GM12878 (cell line): ENCODE data around the gene RNPS1. TPM values are rescaled to one million over a fixed set of nuclear protein-coding genes. Genes with fewer than 3 reads are reported as not detected.

ENCODE experiments used
- ATAC-seq: fragments of 200-7000 bp; cut with Tn5 transposase; 3 replicates; pipeline ENCODE4 v1.9.1; 2020; ENCODE audit warnings: mild to moderate bottlenecking, moderate library complexity
- BruUV-seq: library from RNA; stranded (reverse); fragments of 400-500 nt; replicated peaks from 2 replicates; lab custom pipeline; 2021; lab: Mats Ljungman, UMichigan
- CTCF ChIA-PET: fragments of 300-600 bp; sonication (Branson Sonifier 250); formaldehyde crosslinking; extraction: SDS; loops from one replicate; lab custom pipeline; 2021; ENCODE audit warnings: inconsistent platforms; lab: Yijun Ruan, JAX
- POLR2A ChIA-PET: fragments of 350-600 bp; formaldehyde crosslinking; extraction: SDS; loops from one replicate; lab custom pipeline; 2021; ENCODE audit warnings: inconsistent platforms; lab: Charles Lee
- RAD21 ChIA-PET: fragments of 300-600 bp; sonication (Branson Sonifier 250); formaldehyde crosslinking; loops from one replicate; lab custom pipeline; 2023; ENCODE audit warnings: antibody characterized with exemption; ENCODE audit not compliant: unreplicated experiment; lab: Charles Lee
- SMC1A ChIA-PET: fragments of 300-600 bp; sonication (Branson Sonifier 250); formaldehyde crosslinking; loops from one replicate; lab custom pipeline; 2023; ENCODE audit not compliant: unreplicated experiment, uncharacterized antibody; lab: Charles Lee
- DNase-seq: peaks from one replicate; pipeline ENCODE4 v3.0.0-alpha.2; 2011; ENCODE audit warnings: low read depth, low spot score
- FAIRE-seq: peaks from 3 replicates; lab custom pipeline; 2011; peaks lifted over from hg19 to GRCh38; lab: Jason Lieb, UNC
- H2AFZ ChIP-seq: 2 replicates; pipeline ENCODE4 v1.6.0; 2011; ENCODE audit warnings: low read depth, low read length, control low read depth; ENCODE audit not compliant: control insufficient read depth
- H3K27ac ChIP-seq: 2 replicates; pipeline ENCODE4 v1.5.1; 2011; ENCODE audit warnings: control low read depth; ENCODE audit not compliant: control insufficient read depth, insufficient read depth
- H3K27me3 ChIP-seq, 2 experiments: replicated peaks in 1 of 2; 2 replicates each; pipeline versions ENCODE4 v1.6.0 to v1.6.1; 2011; ENCODE audit warnings: low read length in 1 of 2; ENCODE audit not compliant: control insufficient read depth in 2 of 2, insufficient read depth in 2 of 2
- H3K36me3 ChIP-seq, 2 experiments: 2 replicates each; pipeline ENCODE4 v1.5.1; 2011; ENCODE audit warnings: low read length in 1 of 2; ENCODE audit not compliant: control insufficient read depth in 2 of 2, insufficient read depth in 2 of 2
- H3K4me1 ChIP-seq: 2 replicates; pipeline ENCODE4 v1.6.1; 2011; ENCODE audit warnings: mild to moderate bottlenecking, low read length, moderate library complexity, mixed read lengths; ENCODE audit not compliant: control insufficient read depth, insufficient read depth
- H3K4me2 ChIP-seq: 2 replicates; pipeline ENCODE4 v1.6.0; 2011; ENCODE audit warnings: control low read depth; ENCODE audit not compliant: control insufficient read depth, insufficient read depth
- H3K4me3 ChIP-seq: fragments of 200-600 bp; sonication (generic); 2 replicates; pipeline ENCODE4 v1.5.1; 2016
- H3K79me2 ChIP-seq: 2 replicates; pipeline ENCODE4 v1.6.0; 2011; ENCODE audit warnings: low read length; ENCODE audit not compliant: control insufficient read depth, insufficient read depth
- H3K9ac ChIP-seq: 2 replicates; pipeline ENCODE4 v1.8.0; 2011; ENCODE audit warnings: low read length, control low read depth, mixed read lengths; ENCODE audit not compliant: control insufficient read depth, insufficient read depth
- H3K9me3 ChIP-seq: replicated peaks from 3 replicates; pipeline ENCODE4 v1.5.1; 2011; ENCODE audit warnings: mild to moderate bottlenecking, low read length; ENCODE audit not compliant: control insufficient read depth, insufficient read depth
- H4K20me1 ChIP-seq: 2 replicates; pipeline ENCODE4 v1.6.0; 2011; ENCODE audit not compliant: control insufficient read depth, insufficient read depth
- BRCA1 ChIP-seq: IDR thresholded peaks from 2 replicates; pipeline ENCODE4 v1.6.1; 2011; ENCODE audit warnings: low read depth, low read length, improper control_type of control experiment
- EED ChIP-seq: sonication (generic); IDR thresholded peaks from 2 replicates; pipeline ENCODE4 v1.6.1; 2016; ENCODE audit warnings: antibody characterized with exemption, low read depth
- NFIC ChIP-seq: IDR thresholded peaks from 2 replicates; pipeline ENCODE4 v1.6.1; 2012; ENCODE audit warnings: low read depth, mild to moderate bottlenecking, inconsistent platforms, low read length, moderate library complexity
- NFXL1 ChIP-seq: fragments of 450-650 bp; IDR thresholded peaks from 2 replicates; pipeline ENCODE4 v1.6.1; 2017; ENCODE audit warnings: antibody characterized with exemption, mild to moderate bottlenecking, borderline replicate concordance
- STAT1 ChIP-seq: fragments of 450-650 bp; conservative IDR thresholded peaks from 2 replicates; pipeline ENCODE4 v1.6.1; 2014; ENCODE audit warnings: antibody characterized with exemption, mild to moderate bottlenecking
- TCF7 ChIP-seq: IDR thresholded peaks from 2 replicates; pipeline ENCODE4 v1.6.1; 2014; ENCODE audit warnings: antibody characterized with exemption, borderline replicate concordance
- WGBS: methylation state at CpG from one replicate; pipeline ENCODE4 v1.1.6; 2016; ENCODE audit warnings: low lambda C conversion rate; ENCODE audit not compliant: insufficient replicate concordance, insufficient coverage; ENCODE audit errors: missing lambda C conversion rate; 5-methylcytosine and 5-hydroxymethylcytosine counted together
- in situ Hi-C: fragments of 300-500 bp; cut with MboI; formaldehyde crosslinking; loops from 9 replicates; pipeline ENCODE4 v1.14.3; 2018; ENCODE audit warnings: mixed read lengths
- intact Hi-C: fragments of 100-400 bp; cut with micrococcal nuclease; formaldehyde crosslinking; loops from one replicate; pipeline ENCODE4 v1.14.2; 2022; ENCODE audit not compliant: unreplicated experiment
- polyA plus RNA-seq, 11 experiments: library from polyadenylated mRNA; depleted of rRNA in 4 of 11; unstranded in 6 of 11; stranded (reverse) in 5 of 11; fragments of >200 nt; fragmentation: Nextera tagmentation in 4 of 11; fragmentation: Illumina TruSeq in 1 of 11; extraction: Ambion mirVana in 4 of 11; extraction: Trizol in 1 of 11; gene quantifications; 1 replicate in 1 of 11; 2 replicates in 10 of 11; pipeline versions ENCODE4 v1.2.1 to v1.2.3, GENCODE V29; 2011 to 2016; ENCODE audit warnings: inconsistent platforms in 2 of 11, missing spikeins in 2 of 11, low read depth in 1 of 11
- total RNA-seq, 4 experiments: library from RNA; depleted of rRNA in 3 of 4; stranded (reverse); fragments of >200 nt in 3 of 4; fragmentation: Illumina TruSeq in 1 of 4; extraction: Trizol in 1 of 4; gene quantifications; 2 replicates each; pipeline versions ENCODE4 v1.2.1 to v1.2.3, GENCODE V29; 2013 to 2021
- TF ChIP-seq, protein P1 (sequence below): IDR thresholded peaks from 2 replicates; pipeline ENCODE4 v1.6.1; 2012; ENCODE audit warnings: low read depth, low read length, improper control_type of control experiment
- TF ChIP-seq, protein P2 (sequence below): IDR thresholded peaks from 2 replicates; pipeline ENCODE4 v1.6.1; 2011; ENCODE audit warnings: borderline replicate concordance, low read depth, mild to moderate bottlenecking, moderate library complexity, low read length; ENCODE audit not compliant: insufficient read depth, poor library complexity, severe bottlenecking

Gene RNPS1
- total and polyA plus RNA-seq, 10 of the 15 experiments (the other 5 are each of a cell fraction or from before 2014, with no cell fraction given) = 38.2 to 359 (median 188) TPM

DNA sequence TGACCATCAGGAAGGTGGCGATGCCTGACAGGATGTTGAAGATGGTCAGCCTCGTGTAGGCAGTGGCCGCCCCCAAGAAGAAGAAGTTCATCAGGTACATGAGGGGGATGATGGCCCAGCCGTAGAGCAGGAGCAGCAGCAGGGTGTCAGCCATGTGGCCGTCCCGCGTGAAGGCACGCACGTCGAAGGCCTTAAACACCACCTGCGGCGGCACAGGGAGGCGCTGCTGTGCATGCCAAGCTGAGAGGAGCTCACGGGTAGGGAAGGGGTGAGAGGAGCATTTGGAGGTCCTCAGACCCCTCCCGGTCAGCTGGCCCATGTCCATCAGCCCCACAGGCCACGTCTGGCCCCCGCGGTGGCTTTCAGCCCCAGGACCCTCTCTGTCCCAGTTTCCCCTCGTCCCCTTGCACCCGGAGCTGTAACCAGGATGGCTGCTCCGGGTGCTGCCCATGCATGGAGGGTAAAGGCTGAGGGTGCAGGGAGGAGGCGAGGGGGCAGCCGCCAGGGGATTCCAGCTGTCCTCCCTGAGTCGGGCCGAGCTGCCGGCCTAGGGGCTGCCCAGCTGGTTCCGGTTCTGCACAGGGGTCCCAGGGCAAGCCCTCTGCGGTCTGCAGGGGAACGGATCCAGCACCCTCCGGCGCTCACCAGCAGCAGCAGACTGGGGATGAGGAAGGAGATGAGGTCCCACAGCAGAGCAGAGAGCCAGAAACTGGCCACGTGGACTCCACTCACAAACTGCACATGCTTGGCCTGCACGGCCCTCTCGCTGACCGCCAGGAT, 17.1 kb upstream of the RNPS1 start:
- no peak for ATAC-seq
- FAIRE-seq = no peak
- in situ Hi-C loops (no loop called here), intact Hi-C loops (no loop called here)
- DNase-seq = no peak
- ChIA-PET RAD21 (no interaction called here), SMC1A (no interaction called here), CTCF (no interaction called here), POLR2A (interaction anchor here (0.8 kb wide), 1 partner anchor 9 kb away, joined by 3 read pairs; no protein-coding TSS in a partner anchor)
- H3K4me3 ChIP-seq = no peak overlapping the region
- no peaks in the 10 kb centered on the region for H3K4me1 ChIP-seq
- no peak overlapping the region for H3K9ac ChIP-seq
- 79% methylated on average over 35 of the region's 35 CpGs for WGBS
- no peaks in the 10 kb centered on the region for H3K79me2 ChIP-seq
- TF ChIP-seq NFXL1 (no peak), EED (no peak), NFIC (no peak), TCF7 (no peak), STAT1 (no peak), BRCA1 (no peak)
- TF ChIP-seq, protein P1, sequence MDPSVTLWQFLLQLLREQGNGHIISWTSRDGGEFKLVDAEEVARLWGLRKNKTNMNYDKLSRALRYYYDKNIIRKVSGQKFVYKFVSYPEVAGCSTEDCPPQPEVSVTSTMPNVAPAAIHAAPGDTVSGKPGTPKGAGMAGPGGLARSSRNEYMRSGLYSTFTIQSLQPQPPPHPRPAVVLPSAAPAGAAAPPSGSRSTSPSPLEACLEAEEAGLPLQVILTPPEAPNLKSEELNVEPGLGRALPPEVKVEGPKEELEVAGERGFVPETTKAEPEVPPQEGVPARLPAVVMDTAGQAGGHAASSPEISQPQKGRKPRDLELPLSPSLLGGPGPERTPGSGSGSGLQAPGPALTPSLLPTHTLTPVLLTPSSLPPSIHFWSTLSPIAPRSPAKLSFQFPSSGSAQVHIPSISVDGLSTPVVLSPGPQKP = no peak
- TF ChIP-seq, protein P2, sequence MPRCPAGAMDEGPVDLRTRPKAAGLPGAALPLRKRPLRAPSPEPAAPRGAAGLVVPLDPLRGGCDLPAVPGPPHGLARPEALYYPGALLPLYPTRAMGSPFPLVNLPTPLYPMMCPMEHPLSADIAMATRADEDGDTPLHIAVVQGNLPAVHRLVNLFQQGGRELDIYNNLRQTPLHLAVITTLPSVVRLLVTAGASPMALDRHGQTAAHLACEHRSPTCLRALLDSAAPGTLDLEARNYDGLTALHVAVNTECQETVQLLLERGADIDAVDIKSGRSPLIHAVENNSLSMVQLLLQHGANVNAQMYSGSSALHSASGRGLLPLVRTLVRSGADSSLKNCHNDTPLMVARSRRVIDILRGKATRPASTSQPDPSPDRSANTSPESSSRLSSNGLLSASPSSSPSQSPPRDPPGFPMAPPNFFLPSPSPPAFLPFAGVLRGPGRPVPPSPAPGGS = no peak
- no peaks in the 10 kb centered on the region for H4K20me1 ChIP-seq
- no peak overlapping the region for H2AFZ ChIP-seq
- no peaks in the 10 kb centered on the region for H3K9me3 ChIP-seq
- H3K27ac ChIP-seq = no peak overlapping the region
- no peaks in the 10 kb centered on the region for H3K36me3 ChIP-seq
- BruUV-seq = no TSS peak
- no peak overlapping the region for H3K4me2 ChIP-seq
- H3K27me3 ChIP-seq = no peaks in the 10 kb centered on the region; a peak in 1 of 4 replicates
